H1 (cell line): ENCODE results near the gene GNAQ. TPM values are rescaled to one million over a fixed set of nuclear protein-coding genes. Genes with fewer than 3 reads are reported as not detected.

Source experiments
- CTCF ChIA-PET: fragments of 300-600 bp; sonication (Branson Sonifier 250); formaldehyde crosslinking; loops from one replicate; lab custom pipeline; 2021; ENCODE audit not compliant: partially characterized antibody; lab: Charles Lee
- POLR2A ChIA-PET: fragments of 300-600 bp; sonication (Branson Sonifier 250); formaldehyde crosslinking; loops from one replicate; lab custom pipeline; 2021; ENCODE audit warnings: inconsistent platforms; ENCODE audit not compliant: partially characterized antibody; lab: Charles Lee
- DNase-seq, 2 experiments: peaks; one replicate each; pipeline versions ENCODE4 v3.0.0 to v3.0.0-alpha.2; 2010 to 2022; ENCODE audit warnings: low spot score in 2 of 2, low read depth in 1 of 2, mixed read lengths in 1 of 2
- FAIRE-seq: peaks from 2 replicates; lab custom pipeline; 2011; peaks lifted over from hg19 to GRCh38; lab: Jason Lieb, UNC
- H2AFZ ChIP-seq: 2 replicates; pipeline ENCODE4 v1.8.1; 2012; ENCODE audit warnings: low read length, inconsistent platforms
- H2AK5ac ChIP-seq: 2 replicates; pipeline ENCODE4 v1.6.1; 2013; ENCODE audit warnings: low read depth, low read length
- H2BK120ac ChIP-seq: replicated peaks from 2 replicates; pipeline ENCODE3; 2013; ENCODE audit warnings: low read depth, low read length, inconsistent platforms
- H2BK12ac ChIP-seq: 2 replicates; pipeline ENCODE4 v1.6.1; 2013; ENCODE audit warnings: low read depth, low read length
- H2BK15ac ChIP-seq: 2 replicates; pipeline ENCODE4 v1.6.1; 2013; ENCODE audit warnings: low read length
- H2BK20ac ChIP-seq: 2 replicates; pipeline ENCODE4 v1.6.1; 2013; ENCODE audit warnings: low read length
- H2BK5ac ChIP-seq: 2 replicates; pipeline ENCODE4 v1.6.1; 2013; ENCODE audit warnings: low read depth, low read length
- H3K14ac ChIP-seq: 2 replicates; pipeline ENCODE4 v1.6.1; 2013; ENCODE audit warnings: inconsistent platforms; ENCODE audit not compliant: insufficient read length
- H3K18ac ChIP-seq: 2 replicates; pipeline ENCODE4 v1.6.1; 2013; ENCODE audit warnings: low read length; ENCODE audit errors: extremely low read depth
- H3K23ac ChIP-seq: 2 replicates; pipeline ENCODE4 v1.6.1; 2013; ENCODE audit warnings: inconsistent platforms; ENCODE audit not compliant: insufficient read length
- H3K23me2 ChIP-seq: 2 replicates; pipeline ENCODE4 v1.6.1; 2013; ENCODE audit warnings: low read depth, low read length
- H3K27ac ChIP-seq: 2 replicates; pipeline ENCODE4 v1.6.1; 2011; ENCODE audit warnings: low read depth, low read length, inconsistent platforms
- H3K27me3 ChIP-seq, 4 experiments: replicated peaks in 1 of 4; 1 replicate in 1 of 4; 2 replicates in 3 of 4; pipeline versions ENCODE4 v1.6.1 to v1.8.1; 2011 to 2013; ENCODE audit warnings: low read length in 3 of 4, mild to moderate bottlenecking in 3 of 4, inconsistent platforms in 2 of 4, mixed read lengths in 2 of 4, moderate library complexity in 1 of 4; ENCODE audit not compliant: control insufficient read depth in 3 of 4, insufficient read depth in 3 of 4; ENCODE audit errors: extremely low read depth in 1 of 4
- H3K36me3 ChIP-seq, 4 experiments: 2 replicates each; pipeline versions ENCODE4 v1.6.1 to v1.8.1; 2011 to 2013; ENCODE audit warnings: mild to moderate bottlenecking in 4 of 4, low read length in 3 of 4, moderate library complexity in 2 of 4, control low read depth in 1 of 4, inconsistent platforms in 1 of 4; ENCODE audit not compliant: insufficient read depth in 4 of 4, control insufficient read depth in 2 of 4
- H3K4ac ChIP-seq: replicated peaks from 2 replicates; pipeline ENCODE3; 2013; ENCODE audit warnings: low read length, low read depth, mixed read lengths, inconsistent platforms; ENCODE audit not compliant: insufficient read length
- H3K4me1 ChIP-seq, 4 experiments: replicated peaks in 1 of 4; 1 replicate in 1 of 4; 2 replicates in 3 of 4; pipeline versions ENCODE4 v1.6.1 to v1.8.1; 2011 to 2013; ENCODE audit warnings: low read length in 3 of 4, inconsistent platforms in 2 of 4, mixed read lengths in 1 of 4; ENCODE audit not compliant: insufficient read depth in 4 of 4, control insufficient read depth in 3 of 4
- H3K4me2 ChIP-seq, 2 experiments: 2 replicates each; pipeline versions ENCODE4 v1.6.1 to v1.8.1; 2011 to 2013; ENCODE audit warnings: low read depth in 2 of 2, low read length in 2 of 2, control low read depth in 1 of 2, inconsistent platforms in 1 of 2, mild to moderate bottlenecking in 1 of 2; ENCODE audit not compliant: insufficient read depth in 1 of 2
- H3K4me3 ChIP-seq, 4 experiments: fragments of 200-600, 300-600 bp in 1 of 4; sonication (generic), shearing (Covaris generic), sonication (Bioruptor Twin) in 1 of 4; 2 replicates each; pipeline versions ENCODE4 v1.5.1 to v1.8.1; 2011 to 2016; ENCODE audit warnings: low read length in 4 of 4, low read depth in 3 of 4, control low read depth in 2 of 4, inconsistent platforms in 2 of 4, mild to moderate bottlenecking in 2 of 4, mixed read lengths in 1 of 4, moderate library complexity in 1 of 4; ENCODE audit not compliant: insufficient read depth in 2 of 4; ENCODE audit errors: extremely low read depth in 1 of 4
- H3K56ac ChIP-seq: replicated peaks from 2 replicates; pipeline ENCODE3; 2013; ENCODE audit warnings: low read depth, mild to moderate bottlenecking, mixed read lengths, low read length, inconsistent platforms; ENCODE audit not compliant: insufficient read length
- H3K79me1 ChIP-seq: 2 replicates; pipeline ENCODE4 v1.6.1; 2013; ENCODE audit warnings: low read depth, low read length, control low read depth
- H3K79me2 ChIP-seq, 2 experiments: 2 replicates each; pipeline versions ENCODE4 v1.6.1 to v1.8.1; 2012 to 2013; ENCODE audit warnings: low read length in 2 of 2, mild to moderate bottlenecking in 2 of 2, inconsistent platforms in 1 of 2; ENCODE audit not compliant: insufficient read depth in 2 of 2, control insufficient read depth in 1 of 2
- H3K9ac ChIP-seq, 4 experiments: replicated peaks in 1 of 4; 1 replicate in 1 of 4; 2 replicates in 3 of 4; pipeline versions ENCODE4 v1.6.1 to v1.8.1; 2011 to 2013; ENCODE audit warnings: low read depth in 3 of 4, low read length in 3 of 4, control low read depth in 2 of 4, mild to moderate bottlenecking in 2 of 4, moderate library complexity in 2 of 4, inconsistent platforms in 1 of 4; ENCODE audit errors: extremely low read depth in 1 of 4
- H3K9me3 ChIP-seq, 2 experiments: 2 replicates each; pipeline versions ENCODE4 v1.6.1 to v1.8.1; 2012 to 2013; ENCODE audit warnings: mild to moderate bottlenecking in 2 of 2, moderate library complexity in 2 of 2, control low read depth in 1 of 2, inconsistent platforms in 1 of 2, low read depth in 1 of 2, low read length in 1 of 2, mixed read lengths in 1 of 2; ENCODE audit not compliant: insufficient read depth in 2 of 2
- H4K20me1 ChIP-seq, 2 experiments: replicated peaks in 1 of 2; 2 replicates each; pipeline versions ENCODE3 to v1.8.1; 2011 to 2013; ENCODE audit warnings: inconsistent platforms in 2 of 2, low read length in 2 of 2, mild to moderate bottlenecking in 1 of 2; ENCODE audit not compliant: insufficient read depth in 2 of 2, control insufficient read depth in 1 of 2
- H4K5ac ChIP-seq: 2 replicates; pipeline ENCODE4 v1.6.1; 2013; ENCODE audit warnings: low read length, low read depth, mixed read lengths, inconsistent platforms; ENCODE audit not compliant: insufficient read length
- H4K8ac ChIP-seq: 2 replicates; pipeline ENCODE4 v1.8.0; 2013; ENCODE audit warnings: mild to moderate bottlenecking, moderate library complexity, low read length, inconsistent platforms; ENCODE audit not compliant: insufficient read depth; ENCODE audit errors: extremely low read depth
- H4K91ac ChIP-seq: replicated peaks from 2 replicates; pipeline ENCODE3; 2013; ENCODE audit warnings: low read length, mixed read lengths, inconsistent platforms; ENCODE audit not compliant: insufficient read length
- ASH2L ChIP-seq: fragments of 200-600, 300-600 bp; sonication (generic); IDR thresholded peaks from one replicate; pipeline ENCODE4 v1.7.1; 2017; ENCODE audit warnings: low read length
- BACH1 ChIP-seq: IDR thresholded peaks from 2 replicates; pipeline ENCODE4 v1.6.1; 2012; ENCODE audit warnings: low read length, improper control_type of control experiment
- CHD1 ChIP-seq: IDR thresholded peaks from 2 replicates; pipeline ENCODE4 v1.6.1; 2012; ENCODE audit warnings: low read depth, low read length, improper control_type of control experiment
- CREB1 ChIP-seq: IDR thresholded peaks from 2 replicates; pipeline ENCODE4 v1.6.1; 2012; ENCODE audit warnings: inconsistent platforms
- FOSL1 ChIP-seq: IDR thresholded peaks from 2 replicates; pipeline ENCODE4 v1.6.1; 2011; ENCODE audit warnings: mild to moderate bottlenecking, low read depth, low read length, moderate library complexity; ENCODE audit not compliant: insufficient read depth
- GABPA ChIP-seq: IDR thresholded peaks from 2 replicates; pipeline ENCODE4 v1.6.1; 2011; ENCODE audit warnings: mild to moderate bottlenecking, low read length, moderate library complexity, borderline replicate concordance; ENCODE audit not compliant: insufficient read depth
- HDAC6 ChIP-seq: IDR thresholded peaks from one replicate; pipeline ENCODE4 v1.7.1; 2012; ENCODE audit warnings: low read depth, mild to moderate bottlenecking, inconsistent platforms, low read length, moderate library complexity
- SAP30 ChIP-seq: fragments of 300-600 bp; sonication (generic); IDR thresholded peaks from 2 replicates; pipeline ENCODE4 v1.7.1; 2012; ENCODE audit warnings: low read length, moderate library complexity, mild to moderate bottlenecking, inconsistent platforms; ENCODE audit not compliant: insufficient read depth, insufficient replicate concordance
- SIRT6 ChIP-seq: IDR thresholded peaks from one replicate; pipeline ENCODE4 v1.7.1; 2012; ENCODE audit warnings: low read length, inconsistent platforms
- SP4 ChIP-seq: IDR thresholded peaks from 2 replicates; pipeline ENCODE4 v1.6.1; 2012; ENCODE audit warnings: low read length, inconsistent platforms
- TEAD4 ChIP-seq: IDR thresholded peaks from 2 replicates; pipeline ENCODE4 v1.6.1; 2012; ENCODE audit warnings: low read depth, low read length, inconsistent platforms, mixed read lengths
- YY1 ChIP-seq: IDR thresholded peaks from 2 replicates; pipeline ENCODE4 v1.6.1; 2011; ENCODE audit warnings: low read depth, mild to moderate bottlenecking, low read length
- WGBS, 2 experiments: shearing (Covaris generic) in 1 of 2; methylation state at CpG; one replicate each; pipeline versions ENCODE4 v1.1.6 to v1.1.7; 2013 to 2015; ENCODE audit warnings: low lambda C conversion rate in 2 of 2, mixed read lengths in 2 of 2, inconsistent platforms in 1 of 2, low coverage in 1 of 2, missing lambda C conversion rate in 1 of 2; ENCODE audit not compliant: insufficient replicate concordance in 2 of 2, insufficient coverage in 1 of 2, insufficient read length in 1 of 2; ENCODE audit errors: extremely low coverage in 1 of 2, missing lambda C conversion rate in 1 of 2; 5-methylcytosine and 5-hydroxymethylcytosine counted together
- polyA plus RNA-seq, 7 experiments: library from polyadenylated mRNA; depleted of rRNA in 3 of 7; stranded (reverse) in 5 of 7; unstranded in 2 of 7; fragments of >200 nt in 5 of 7; fragments of 200-250 nt in 2 of 7; gene quantifications; 1 replicate in 5 of 7; 2 replicates in 1 of 7; 4 replicates in 1 of 7; pipeline versions ENCODE4 v1.2.1 to v1.2.3, GENCODE V29; 2011 to 2013; ENCODE audit warnings: missing spikeins in 2 of 7, mixed read lengths in 2 of 7
- total RNA-seq: library from RNA; stranded (reverse); fragmentation: NEBNext Ultra II Directional; extraction: Animal tissue kit (Norgen Biotek cat#: 25700); gene quantifications from 2 replicates; pipeline ENCODE4 v1.2.1, GENCODE V29; 2021

The GNAQ gene
- total and polyA plus RNA-seq, 2 of the 8 experiments (the other 6 are each of a cell fraction or from before 2014, with no cell fraction given): 22.8 to 63.8 TPM

DNA sequence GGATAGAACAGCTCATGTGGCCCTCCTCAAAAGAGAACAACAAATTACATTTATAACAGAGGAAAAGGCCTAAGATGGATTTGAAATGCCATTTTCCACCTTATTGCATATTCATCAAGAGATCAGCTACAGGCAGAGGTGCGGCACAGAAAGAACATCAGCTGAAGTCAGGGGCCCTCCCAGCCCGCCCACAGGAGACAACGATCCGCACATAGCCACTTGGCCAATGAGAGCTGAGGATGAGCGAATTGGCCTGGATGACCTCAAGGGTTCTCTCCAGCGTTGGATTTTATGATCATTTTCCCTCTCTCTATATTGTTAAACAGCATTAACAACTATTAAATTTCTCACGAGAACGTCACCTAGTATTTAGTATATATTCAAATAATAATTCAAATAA, 97.6 kb downstream of the GNAQ start:
- no peak for FAIRE-seq
- Histone ChIP-seq H2BK20ac (no peak overlapping the region), H3K4me3 (no peak overlapping the region), H2AFZ (no peak overlapping the region), H2BK120ac (no peak overlapping the region), H3K18ac (no peak overlapping the region), H3K23ac (no peak overlapping the region), H3K36me3 (no peaks in the 10 kb centered on the region), H4K20me1 (peaks cover 1 to 2% of the 10 kb centered on the region in 2 experiments), H3K27ac (no peak overlapping the region), H3K79me2 (peaks cover 5 to 32% of the 10 kb centered on the region in 2 experiments; a peak in 3 of 4 replicates), H3K4ac (no peak overlapping the region), H3K9me3 (no peaks in the 10 kb centered on the region), H3K79me1 (no peaks in the 10 kb centered on the region; the same call in 1 of the 2 replicates), H2BK12ac (no peak overlapping the region), H3K23me2 (no peaks in the 10 kb centered on the region), H3K27me3 (no peaks in the 10 kb centered on the region), H3K4me2 (no peak overlapping the region), H3K56ac (no peak overlapping the region), H3K4me1 (peaks cover 0 to 3% (median 0%) of the 10 kb centered on the region in 4 experiments; a peak in 2 of 7 replicates), H3K9ac (no peak overlapping the region), H4K91ac (no peak overlapping the region), H2AK5ac (no peak overlapping the region), H2BK5ac (no peak overlapping the region), H4K8ac (no peak overlapping the region), H2BK15ac (no peak overlapping the region), H3K14ac (no peak overlapping the region), H4K5ac (no peak overlapping the region)
- TF ChIP-seq CREB1 (no peak), GABPA (no peak), YY1 (no peak), TEAD4 (no peak), HDAC6 (no peak), SAP30 (no peak), FOSL1 (no peak), BACH1 (no peak), SP4 (no peak), CHD1 (no peak), ASH2L (no peak), SIRT6 (no peak)
- WGBS, 2 experiments: 95% methylated on average over 8 of the region's 8 CpGs; no CpG with 5 or more reads in 1 of the 2 experiments
- POLR2A ChIA-PET: interaction anchor here (0.9 kb wide), 1 partner anchor 11 kb away, joined by 3 read pairs; no protein-coding TSS in a partner anchor
- DNase-seq: no peak
- CTCF ChIA-PET: interaction anchor here (0.6 to 0.9 kb wide), 2 partner anchors 11 to 187 kb away, joined by 3 read pairs; no protein-coding TSS in a partner anchor
